ENCODE data around the gene HCK.

DNA sequence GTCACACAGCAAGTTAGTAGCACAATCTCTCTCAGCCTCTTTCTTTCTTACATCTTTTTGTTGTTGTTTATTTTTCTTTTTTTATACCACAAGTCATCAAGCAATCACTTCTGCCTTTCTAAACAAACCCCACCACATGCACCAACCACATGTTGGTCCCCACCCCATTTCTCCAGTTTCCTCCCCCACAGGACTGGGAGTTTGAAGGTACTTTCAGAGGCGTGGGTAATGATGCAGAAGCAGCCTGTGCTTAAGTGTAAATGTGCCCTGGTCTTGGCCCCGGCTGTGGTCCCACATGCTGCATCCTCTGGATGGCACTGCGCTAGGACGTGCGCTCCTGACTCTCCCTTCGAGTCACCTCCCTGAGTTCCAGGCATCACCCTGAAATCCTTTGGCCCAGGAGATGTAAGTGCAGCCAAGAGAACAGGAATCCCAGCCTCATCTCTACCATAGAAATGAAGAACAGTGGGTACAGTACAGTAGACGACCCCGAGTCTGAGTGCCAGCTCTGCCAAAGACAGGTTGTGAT is 5.7 kb downstream of the HCK start:
- no peak for TF ChIP-seq CTCF (IDR thresholded peaks at IDR 0.05; ENCODE audit: insufficient read depth, low read depth, low read length)
- no peak for TF ChIP-seq EZH2 (IDR thresholded peaks at IDR 0.05; ENCODE audit: insufficient read depth, low read length)
